ENCODE measurements around the gene PPFIA4.

Gene PPFIA4

GRCh38 chr1:203124546-203125317 is 98.4 kb downstream of the PPFIA4 start:
- DNase-seq (ENCODE audit: extremely low read depth in 1 of 2, low read depth in 1 of 2): no peak

GRCh38 chr1:203126151-203126865 is 100.0 kb downstream of the PPFIA4 start:
- no peak for DNase-seq (ENCODE audit: extremely low read depth in 1 of 2, low read depth in 1 of 2)

- DNase-seq (ENCODE audit: extremely low read depth in 1 of 2, low read depth in 1 of 2): no peak
Measured at GRCh38 chr1:203126866-203127665, 100.8 kb downstream of the PPFIA4 start.

GRCh38 chr1:203127666-203128430 is 101.6 kb downstream of the PPFIA4 start, which contains the start of gene ADORA1:
Gene ADORA1 (plus strand): TSS chr1:203127726. CDS start chr1:203128842, 1,116 bp downstream.
- DNase-seq (ENCODE audit: extremely low read depth in 1 of 2, low read depth in 1 of 2): no peak

- DNase-seq (ENCODE audit: extremely low read depth in 1 of 2, low read depth in 1 of 2): no peak
Measured at GRCh38 chr1:203128431-203128715, 102.1 kb downstream of the PPFIA4 start.

All from activated CD8-positive, alpha-beta memory T cell treated with anti-CD3 and anti-CD28 coated beads for 1 hour (primary cell).